IMR-90 (cell line): ENCODE data around the gene NPAP1. TPM values are rescaled to one million over a fixed set of nuclear protein-coding genes. Genes with fewer than 3 reads are reported as not detected.

Experiments
- ATAC-seq: fragments of 200-7000 bp; cut with Tn5 transposase; 2 replicates; pipeline ENCODE4 v1.9.1; 2020; ENCODE audit warnings: low read depth, mild to moderate bottlenecking, moderate library complexity
- BruUV-seq: library from RNA; stranded (reverse); fragments of 400-500 nt; replicated peaks from 2 replicates; lab custom pipeline; 2021; lab: Mats Ljungman, UMichigan
- CTCF ChIA-PET: fragments of 300-600 bp; formaldehyde crosslinking; extraction: SDS; loops from one replicate; lab custom pipeline; 2021; ENCODE audit warnings: antibody characterized with exemption; lab: Yijun Ruan, JAX
- POLR2A ChIA-PET: fragments of 300-600 bp; sonication (Branson Sonifier 250); formaldehyde crosslinking; loops from one replicate; lab custom pipeline; 2022; ENCODE audit warnings: antibody characterized with exemption; ENCODE audit not compliant: unreplicated experiment; lab: Charles Lee
- DNase-seq: peaks from one replicate; pipeline ENCODE4 v3.0.0; 2013
- H2AFZ ChIP-seq: replicated peaks from 2 replicates; pipeline ENCODE3; 2013; ENCODE audit warnings: low read length, mild to moderate bottlenecking; ENCODE audit not compliant: poor library complexity
- H2AK5ac ChIP-seq: 2 replicates; pipeline ENCODE4 v1.6.1; 2013; ENCODE audit warnings: low read depth, low read length, inconsistent platforms
- H2AK9ac ChIP-seq: replicated peaks from 2 replicates; pipeline ENCODE3; 2013; ENCODE audit warnings: mild to moderate bottlenecking, low read depth, low read length, moderate library complexity; ENCODE audit not compliant: poor library complexity
- H2BK120ac ChIP-seq: 2 replicates; pipeline ENCODE4 v1.6.1; 2013; ENCODE audit warnings: low read depth, low read length, inconsistent platforms
- H2BK15ac ChIP-seq: 3 replicates; pipeline ENCODE4 v1.6.1; 2013; ENCODE audit warnings: low read depth, low read length, inconsistent platforms
- H2BK20ac ChIP-seq: 2 replicates; pipeline ENCODE4 v1.6.1; 2013; ENCODE audit warnings: low read depth, mild to moderate bottlenecking, inconsistent platforms, low read length, moderate library complexity
- H2BK5ac ChIP-seq: 2 replicates; pipeline ENCODE4 v1.6.1; 2013; ENCODE audit warnings: mild to moderate bottlenecking, low read depth, low read length, inconsistent platforms; ENCODE audit not compliant: poor library complexity, severe bottlenecking
- H3K14ac ChIP-seq: replicated peaks from 2 replicates; pipeline ENCODE4 v1.6.1; 2013; ENCODE audit warnings: low read depth, low read length, inconsistent platforms
- H3K18ac ChIP-seq: 2 replicates; pipeline ENCODE4 v1.6.1; 2013; ENCODE audit warnings: low read depth, low read length, control low read depth
- H3K23ac ChIP-seq: 2 replicates; pipeline ENCODE4 v1.6.1; 2013; ENCODE audit warnings: low read depth, low read length, inconsistent platforms
- H3K27ac ChIP-seq: 2 replicates; pipeline ENCODE4 v1.5.1; 2013; ENCODE audit warnings: mild to moderate bottlenecking, control low read depth, low read length; ENCODE audit not compliant: insufficient read depth
- H3K27me3 ChIP-seq: 2 replicates; pipeline ENCODE4 v1.6.1; 2013; ENCODE audit warnings: low read length; ENCODE audit not compliant: control insufficient read depth, insufficient read depth
- H3K36me3 ChIP-seq: 2 replicates; pipeline ENCODE4 v1.6.1; 2013; ENCODE audit warnings: low read length, mixed read lengths; ENCODE audit not compliant: control insufficient read depth, insufficient read depth
- H3K4ac ChIP-seq: 2 replicates; pipeline ENCODE4 v1.6.1; 2013; ENCODE audit warnings: low read depth, low read length, inconsistent platforms
- H3K4me1 ChIP-seq: 2 replicates; pipeline ENCODE4 v1.6.1; 2013; ENCODE audit warnings: low read length, mixed read lengths; ENCODE audit not compliant: control insufficient read depth, insufficient read depth
- H3K4me2 ChIP-seq: 2 replicates; pipeline ENCODE4 v1.6.1; 2013; ENCODE audit warnings: low read depth, mild to moderate bottlenecking, control low read depth, low read length, moderate library complexity
- H3K4me3 ChIP-seq: 2 replicates; pipeline ENCODE4 v1.5.1; 2013; ENCODE audit warnings: low read depth, mild to moderate bottlenecking, control low read depth, low read length, moderate library complexity; ENCODE audit not compliant: insufficient read depth
- H3K56ac ChIP-seq: 2 replicates; pipeline ENCODE4 v1.6.1; 2013; ENCODE audit warnings: low read length, inconsistent platforms; ENCODE audit not compliant: insufficient read depth; ENCODE audit errors: extremely low read depth
- H3K79me1 ChIP-seq, 2 experiments: 2 replicates each; pipeline ENCODE4 v1.6.1; 2013; ENCODE audit warnings: low read length in 2 of 2, inconsistent platforms in 1 of 2, low read depth in 1 of 2
- H3K9ac ChIP-seq: 2 replicates; pipeline ENCODE4 v1.6.1; 2013; ENCODE audit warnings: low read depth, low read length, control low read depth
- H3K9me1 ChIP-seq: 2 replicates; pipeline ENCODE4 v1.6.1; 2013; ENCODE audit warnings: low read length, inconsistent platforms; ENCODE audit not compliant: insufficient read depth
- H3K9me3 ChIP-seq: 2 replicates; pipeline ENCODE4 v1.6.1; 2013; ENCODE audit warnings: low read length; ENCODE audit not compliant: control insufficient read depth, insufficient read depth
- H4K20me1 ChIP-seq: 2 replicates; pipeline ENCODE4 v1.6.1; 2013; ENCODE audit warnings: low read length, inconsistent platforms; ENCODE audit not compliant: insufficient read depth
- H4K5ac ChIP-seq: 2 replicates; pipeline ENCODE4 v1.6.1; 2013; ENCODE audit warnings: mild to moderate bottlenecking, low read depth, low read length, control low read depth
- H4K8ac ChIP-seq, 2 experiments: 2 replicates each; pipeline ENCODE4 v1.6.1; 2013; ENCODE audit warnings: low read depth in 2 of 2, low read length in 2 of 2, control low read depth in 1 of 2, inconsistent platforms in 1 of 2
- H4K91ac ChIP-seq: 2 replicates; pipeline ENCODE4 v1.6.1; 2013; ENCODE audit warnings: low read depth, low read length, inconsistent platforms; ENCODE audit not compliant: insufficient read depth
- BHLHE40 ChIP-seq: fragments of 150-350 bp; IDR thresholded peaks from 2 replicates; pipeline ENCODE4 v1.6.1; 2016; ENCODE audit warnings: mild to moderate bottlenecking, low read depth, low read length
- CEBPB ChIP-seq: IDR thresholded peaks from 2 replicates; pipeline ENCODE4 v1.6.1; 2012; ENCODE audit warnings: low read depth, low read length, improper control_type of control experiment
- CHD1 ChIP-seq: IDR thresholded peaks from 2 replicates; pipeline ENCODE4 v1.6.1; 2012; ENCODE audit warnings: low read depth, low read length, improper control_type of control experiment
- FOS ChIP-seq: fragments of 150-350 bp; IDR thresholded peaks from 2 replicates; pipeline ENCODE4 v1.6.1; 2016; ENCODE audit warnings: low read depth, low read length
- MAFK ChIP-seq: IDR thresholded peaks from 2 replicates; pipeline ENCODE4 v1.6.1; 2012; ENCODE audit warnings: low read depth, low read length, improper control_type of control experiment
- MAZ ChIP-seq: IDR thresholded peaks from 2 replicates; pipeline ENCODE4 v1.6.1; 2012; ENCODE audit warnings: low read depth, mild to moderate bottlenecking, low read length, improper control_type of control experiment, moderate library complexity, borderline replicate concordance
- MXI1 ChIP-seq: IDR thresholded peaks from 2 replicates; pipeline ENCODE4 v1.6.1; 2012; ENCODE audit warnings: low read depth, mild to moderate bottlenecking, low read length, moderate library complexity, borderline replicate concordance
- NFE2L2 ChIP-seq: fragments of 150-350 bp; IDR thresholded peaks from 2 replicates; pipeline ENCODE4 v1.6.1; 2016; ENCODE audit warnings: low read depth, mild to moderate bottlenecking, low read length
- POLR2A ChIP-seq: IDR thresholded peaks from 2 replicates; pipeline ENCODE4 v1.6.1; 2012; ENCODE audit warnings: mild to moderate bottlenecking, low read depth, low read length
- RAD21 ChIP-seq: IDR thresholded peaks from 2 replicates; pipeline ENCODE4 v1.6.1; 2012; ENCODE audit warnings: low read length, improper control_type of control experiment
- RCOR1 ChIP-seq: IDR thresholded peaks from 2 replicates; pipeline ENCODE4 v1.6.1; 2012; ENCODE audit warnings: mild to moderate bottlenecking, low read length, improper control_type of control experiment; ENCODE audit not compliant: insufficient replicate concordance
- RFX5 ChIP-seq: IDR thresholded peaks from 2 replicates; pipeline ENCODE4 v1.8.0; 2012; ENCODE audit warnings: low read depth, mild to moderate bottlenecking, low read length, moderate library complexity
- SMC3 ChIP-seq: fragments of 150-350 bp; IDR thresholded peaks from 2 replicates; pipeline ENCODE4 v1.6.1; 2016; ENCODE audit warnings: low read depth, mild to moderate bottlenecking, antibody characterized with exemption, low read length, moderate library complexity
- WGBS, 2 experiments: methylation state at CpG; one replicate each; pipeline versions ENCODE4 v1.1.5 to v1.1.7; 2013; ENCODE audit warnings: missing lambda C conversion rate in 2 of 2; ENCODE audit not compliant: insufficient read length in 1 of 2; ENCODE audit errors: extremely low coverage in 2 of 2; 5-methylcytosine and 5-hydroxymethylcytosine counted together
- dilution Hi-C: fragments of 300-500 bp; cut with HindIII; formaldehyde crosslinking; loops from one replicate; pipeline ENCODE4 v1.14.3; 2018; ENCODE audit warnings: low sequenced_read_pairs; ENCODE audit not compliant: unreplicated experiment
- in situ Hi-C: fragments of 300-500 bp; cut with MboI; formaldehyde crosslinking; loops from 3 replicates; pipeline ENCODE4 v1.14.3; 2019; ENCODE audit warnings: low sequenced_read_pairs, inconsistent platforms, mixed read lengths
- intact Hi-C: fragments of 100-400 bp; cut with micrococcal nuclease; formaldehyde crosslinking; loops from 2 replicates; pipeline ENCODE4 v1.10.0; 2022
- polyA plus RNA-seq, 3 experiments: library from polyadenylated mRNA; depleted of rRNA; stranded (reverse); fragments of >200 nt; gene quantifications; 2 replicates each; pipeline ENCODE4 v1.2.3, GENCODE V29; 2012; ENCODE audit warnings: low replicate concordance in 1 of 3
- total RNA-seq: library from RNA; depleted of rRNA; stranded (reverse); fragments of >200 nt; gene quantifications from 2 replicates; pipeline ENCODE4 v1.2.3, GENCODE V29; 2012
- TF ChIP-seq, protein P1 (sequence below): fragments of 150-350 bp; IDR thresholded peaks from 2 replicates; pipeline ENCODE4 v1.6.1; 2017; ENCODE audit warnings: mild to moderate bottlenecking, antibody characterized with exemption, low read length, low read depth
- TF ChIP-seq, protein P2 (sequence below): fragments of 150-350 bp; IDR thresholded peaks from 2 replicates; pipeline ENCODE4 v1.6.1; 2016; ENCODE audit warnings: low read depth, mild to moderate bottlenecking, low read length, moderate library complexity, borderline replicate concordance
- TF ChIP-seq, protein P3 (sequence below): conservative IDR thresholded peaks from 2 replicates; pipeline ENCODE4 v1.5.1; 2012; ENCODE audit warnings: mild to moderate bottlenecking, low read depth, low read length, improper control_type of control experiment

NPAP1 gene
- total and polyA plus RNA-seq, 2 of the 4 experiments (the other 2 are of a cell fraction), result not detected

DNA sequence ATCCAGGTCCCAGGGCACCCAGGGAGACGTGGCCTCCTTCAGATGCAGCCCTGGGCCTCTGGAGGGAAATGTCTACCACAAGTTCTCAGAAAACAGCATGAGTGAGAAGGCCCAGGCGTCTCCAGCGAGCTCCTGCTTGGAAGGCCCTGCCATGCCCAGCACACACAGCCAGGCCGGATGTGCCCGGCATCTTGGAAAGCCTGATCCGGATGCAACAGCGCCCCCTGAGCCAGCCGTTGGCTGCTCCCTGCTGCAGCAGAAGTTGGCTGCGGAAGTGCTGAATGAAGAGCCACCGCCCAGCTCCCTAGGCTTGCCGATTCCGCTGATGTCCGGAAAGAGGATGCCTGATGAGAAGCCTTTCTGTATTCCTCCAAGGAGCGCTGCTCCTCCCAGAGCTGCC, 856 bp downstream of the NPAP1 start:
- H2AK5ac ChIP-seq, result no peak overlapping the region
- H3K4me3 ChIP-seq, result no peak overlapping the region
- H2AK9ac ChIP-seq, result no peak overlapping the region
- in situ Hi-C loops, result no loop called here
- H2BK20ac ChIP-seq, result no peak overlapping the region
- H2BK15ac ChIP-seq, result no peak overlapping the region
- H3K27me3 ChIP-seq, result no peaks in the 10 kb centered on the region
- H3K9ac ChIP-seq, result no peak overlapping the region
- H4K20me1 ChIP-seq, result no peaks in the 10 kb centered on the region
- DNase-seq (no peak), ATAC-seq (no peak)
- H3K9me1 ChIP-seq, result no peaks in the 10 kb centered on the region
- H4K8ac ChIP-seq, result no peak overlapping the region
- no peak overlapping the region for H3K4me2 ChIP-seq
- no peak overlapping the region for H3K23ac ChIP-seq
- peaks cover 27% of the 10 kb centered on the region for H3K9me3 ChIP-seq
- no peaks in the 10 kb centered on the region for H3K79me1 ChIP-seq
- no peaks in the 10 kb centered on the region for H3K4me1 ChIP-seq
- no peak overlapping the region for H3K27ac ChIP-seq
- WGBS, 2 experiments, result 60% methylated on average over 6 of the region's 14 CpGs; no CpG with 5 or more reads in 1 of the 2 experiments
- H2AFZ ChIP-seq, result no peak overlapping the region
- no peak overlapping the region for H3K4ac ChIP-seq
- H4K5ac ChIP-seq, result no peak overlapping the region
- TF ChIP-seq CHD1 (no peak), RFX5 (no peak), BHLHE40 (no peak), NFE2L2 (no peak), RAD21 (no peak), CEBPB (no peak), MAZ (no peak), MAFK (no peak), FOS (no peak), POLR2A (no peak), RCOR1 (no peak), SMC3 (no peak), MXI1 (no peak)
- TF ChIP-seq, protein P1, sequence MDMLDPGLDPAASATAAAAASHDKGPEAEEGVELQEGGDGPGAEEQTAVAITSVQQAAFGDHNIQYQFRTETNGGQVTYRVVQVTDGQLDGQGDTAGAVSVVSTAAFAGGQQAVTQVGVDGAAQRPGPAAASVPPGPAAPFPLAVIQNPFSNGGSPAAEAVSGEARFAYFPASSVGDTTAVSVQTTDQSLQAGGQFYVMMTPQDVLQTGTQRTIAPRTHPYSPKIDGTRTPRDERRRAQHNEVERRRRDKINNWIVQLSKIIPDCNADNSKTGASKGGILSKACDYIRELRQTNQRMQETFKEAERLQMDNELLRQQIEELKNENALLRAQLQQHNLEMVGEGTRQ, result no peak
- TF ChIP-seq, protein P2, sequence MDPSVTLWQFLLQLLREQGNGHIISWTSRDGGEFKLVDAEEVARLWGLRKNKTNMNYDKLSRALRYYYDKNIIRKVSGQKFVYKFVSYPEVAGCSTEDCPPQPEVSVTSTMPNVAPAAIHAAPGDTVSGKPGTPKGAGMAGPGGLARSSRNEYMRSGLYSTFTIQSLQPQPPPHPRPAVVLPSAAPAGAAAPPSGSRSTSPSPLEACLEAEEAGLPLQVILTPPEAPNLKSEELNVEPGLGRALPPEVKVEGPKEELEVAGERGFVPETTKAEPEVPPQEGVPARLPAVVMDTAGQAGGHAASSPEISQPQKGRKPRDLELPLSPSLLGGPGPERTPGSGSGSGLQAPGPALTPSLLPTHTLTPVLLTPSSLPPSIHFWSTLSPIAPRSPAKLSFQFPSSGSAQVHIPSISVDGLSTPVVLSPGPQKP, result no peak
- TF ChIP-seq, protein P3, sequence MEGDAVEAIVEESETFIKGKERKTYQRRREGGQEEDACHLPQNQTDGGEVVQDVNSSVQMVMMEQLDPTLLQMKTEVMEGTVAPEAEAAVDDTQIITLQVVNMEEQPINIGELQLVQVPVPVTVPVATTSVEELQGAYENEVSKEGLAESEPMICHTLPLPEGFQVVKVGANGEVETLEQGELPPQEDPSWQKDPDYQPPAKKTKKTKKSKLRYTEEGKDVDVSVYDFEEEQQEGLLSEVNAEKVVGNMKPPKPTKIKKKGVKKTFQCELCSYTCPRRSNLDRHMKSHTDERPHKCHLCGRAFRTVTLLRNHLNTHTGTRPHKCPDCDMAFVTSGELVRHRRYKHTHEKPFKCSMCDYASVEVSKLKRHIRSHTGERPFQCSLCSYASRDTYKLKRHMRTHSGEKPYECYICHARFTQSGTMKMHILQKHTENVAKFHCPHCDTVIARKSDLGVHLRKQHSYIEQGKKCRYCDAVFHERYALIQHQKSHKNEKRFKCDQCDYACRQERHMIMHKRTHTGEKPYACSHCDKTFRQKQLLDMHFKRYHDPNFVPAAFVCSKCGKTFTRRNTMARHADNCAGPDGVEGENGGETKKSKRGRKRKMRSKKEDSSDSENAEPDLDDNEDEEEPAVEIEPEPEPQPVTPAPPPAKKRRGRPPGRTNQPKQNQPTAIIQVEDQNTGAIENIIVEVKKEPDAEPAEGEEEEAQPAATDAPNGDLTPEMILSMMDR, result no peak
- intact Hi-C loops, result no loop called here
- no peak overlapping the region for H2BK5ac ChIP-seq
- ChIA-PET CTCF (no interaction called here), POLR2A (no interaction called here)
- H4K91ac ChIP-seq, result no peak overlapping the region
- H3K18ac ChIP-seq, result no peak overlapping the region
- no peak overlapping the region for H3K14ac ChIP-seq
- dilution Hi-C loops, result no loop called here
- no peak overlapping the region for H3K56ac ChIP-seq
- BruUV-seq, result no TSS peak
- no peak overlapping the region for H2BK120ac ChIP-seq
- no peaks in the 10 kb centered on the region for H3K36me3 ChIP-seq
